ENCODE measurements around the gene VAT1.

- no peak for TF ChIP-seq JUND (IDR thresholded peaks at IDR 0.05)
- TF ChIP-seq, protein P1, sequence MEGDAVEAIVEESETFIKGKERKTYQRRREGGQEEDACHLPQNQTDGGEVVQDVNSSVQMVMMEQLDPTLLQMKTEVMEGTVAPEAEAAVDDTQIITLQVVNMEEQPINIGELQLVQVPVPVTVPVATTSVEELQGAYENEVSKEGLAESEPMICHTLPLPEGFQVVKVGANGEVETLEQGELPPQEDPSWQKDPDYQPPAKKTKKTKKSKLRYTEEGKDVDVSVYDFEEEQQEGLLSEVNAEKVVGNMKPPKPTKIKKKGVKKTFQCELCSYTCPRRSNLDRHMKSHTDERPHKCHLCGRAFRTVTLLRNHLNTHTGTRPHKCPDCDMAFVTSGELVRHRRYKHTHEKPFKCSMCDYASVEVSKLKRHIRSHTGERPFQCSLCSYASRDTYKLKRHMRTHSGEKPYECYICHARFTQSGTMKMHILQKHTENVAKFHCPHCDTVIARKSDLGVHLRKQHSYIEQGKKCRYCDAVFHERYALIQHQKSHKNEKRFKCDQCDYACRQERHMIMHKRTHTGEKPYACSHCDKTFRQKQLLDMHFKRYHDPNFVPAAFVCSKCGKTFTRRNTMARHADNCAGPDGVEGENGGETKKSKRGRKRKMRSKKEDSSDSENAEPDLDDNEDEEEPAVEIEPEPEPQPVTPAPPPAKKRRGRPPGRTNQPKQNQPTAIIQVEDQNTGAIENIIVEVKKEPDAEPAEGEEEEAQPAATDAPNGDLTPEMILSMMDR (IDR thresholded peaks at IDR 0.05): no peak
- TF ChIP-seq EZH2phosphoT487 (IDR thresholded peaks at IDR 0.05; ENCODE audit: borderline replicate concordance, low read depth): no peak
- TF ChIP-seq POLR2AphosphoS5 (IDR thresholded peaks at IDR 0.05; ENCODE audit: low read depth, low read length): no peak
- no peak for TF ChIP-seq RAD21 (IDR thresholded peaks at IDR 0.05; ENCODE audit: low read length)
- no peak for TF ChIP-seq ELF1 (IDR thresholded peaks at IDR 0.05)
- no peak for TF ChIP-seq YY1 (IDR thresholded peaks at IDR 0.05; ENCODE audit: low read depth)
- no peak for TF ChIP-seq EP300 (IDR thresholded peaks at IDR 0.05; ENCODE audit: borderline replicate concordance in 1 of 2, low read depth in 1 of 2, low read length in 1 of 2)
- TF ChIP-seq RCOR1 (IDR thresholded peaks at IDR 0.05; ENCODE audit: low read length): no peak
Measured at GRCh38 chr17:42975265-42975664, 46.9 kb downstream of the VAT1 start.

Measured in SK-N-SH (cell line).